Left colon (tissue), 2 donors: ENCODE results near the gene CXXC5. TPM values are rescaled to one million over a fixed set of nuclear protein-coding genes. Genes with fewer than 3 reads are reported as not detected.

Source experiments
- ATAC-seq: fragments of 200-7000 bp; cut with Tn5 transposase; one replicate; pipeline ENCODE4 v1.9.1; 2020; ENCODE audit warnings: mild to moderate bottlenecking, moderate library complexity
- DNase-seq, 2 donors: peaks; one replicate each; pipeline ENCODE4 v3.0.0-alpha.2; 2020
- intact Hi-C, 2 donors: fragments of 100-400 bp; cut with DNase I in 1 of 2; cut with micrococcal nuclease in 1 of 2; formaldehyde crosslinking; loops; one replicate each; pipeline versions ENCODE4 v1.11.2 to v1.14.0; 2022; cut with DNase I, micrococcal nuclease
- total RNA-seq, 2 donors: library from RNA; stranded (reverse); fragmentation: NEBNext Ultra II Directional; extraction: Animal tissue kit (Norgen Biotek cat#: 25700); gene quantifications; one replicate each; pipeline ENCODE4 v1.2.1, GENCODE V29; 2021
- donor health status: DM: no; HTN: no; CAD: no.
- donor health status: DM: yes; HTN: yes; CAD: no.

The CXXC5 gene
- total RNA-seq, 2 donors from 2014 or later, result 28.2 to 30.2 TPM

DNA sequence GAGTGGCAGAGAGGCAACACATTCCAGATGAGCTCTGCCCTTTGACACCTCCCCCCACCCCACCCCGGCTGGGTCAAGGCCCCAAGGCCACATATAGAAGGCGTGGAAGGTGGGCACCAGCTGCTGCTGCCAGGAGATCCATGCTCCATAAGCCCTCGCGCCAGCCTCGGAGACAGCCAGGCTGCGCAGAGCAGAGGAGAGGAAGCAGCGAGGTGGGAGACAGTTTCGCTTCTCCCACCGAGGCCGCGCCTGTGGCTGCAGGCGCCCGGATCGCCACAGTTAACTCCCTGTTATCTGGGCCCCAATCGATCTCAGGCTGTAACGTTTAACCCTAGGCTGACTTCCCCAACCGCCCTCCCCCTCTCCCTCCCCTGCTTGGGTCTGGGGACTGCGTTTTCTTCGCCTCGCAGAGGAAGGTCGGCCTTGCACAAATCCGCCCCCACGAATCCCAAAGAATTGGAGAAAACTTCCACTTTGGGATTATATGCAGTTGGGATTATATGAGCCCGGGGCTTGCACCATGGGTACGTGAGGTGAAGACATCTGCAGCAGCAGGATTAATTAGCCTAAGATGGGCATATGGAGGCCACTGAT is 1.1 kb upstream of the CXXC5 start:
- DNase-seq (peak; percentile 32 to 46), ATAC-seq (no peak)

DNA sequence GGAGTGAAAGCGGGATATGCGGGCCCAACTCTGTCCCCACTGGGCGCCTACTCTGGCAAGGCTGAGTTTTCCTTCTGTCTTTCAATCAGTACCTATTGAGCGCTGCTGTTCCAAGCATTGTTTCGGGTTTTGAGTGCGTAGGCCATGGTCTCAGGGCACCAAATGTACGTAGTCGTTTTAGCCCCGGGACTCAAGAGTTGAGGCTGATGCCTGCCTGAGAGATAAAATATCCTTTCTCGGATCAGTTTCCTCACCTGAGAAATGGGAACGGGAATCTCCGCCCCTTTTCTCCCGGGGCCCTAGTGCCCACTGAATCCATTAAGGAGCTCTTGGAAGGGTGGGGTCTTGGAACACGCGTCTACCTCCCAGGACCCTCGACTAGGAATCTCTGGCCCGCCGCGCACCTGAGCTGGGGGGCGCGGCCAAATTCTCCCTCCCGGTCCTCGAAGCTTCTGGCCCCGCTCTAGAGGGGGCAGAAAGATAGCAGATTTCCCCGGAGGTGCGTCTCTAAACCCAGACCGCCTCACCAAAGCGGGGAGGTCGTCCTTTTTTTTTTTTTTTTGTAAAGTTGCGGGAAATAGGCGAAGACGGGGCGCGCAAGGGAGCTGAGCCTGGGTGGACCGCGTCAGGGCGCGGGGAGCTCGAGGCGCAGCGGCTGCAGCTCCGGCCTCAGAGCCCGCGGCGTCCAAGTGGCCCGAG is 494 bp upstream of the CXXC5 start:
- DNase-seq (peak; percentile 31 to 37), ATAC-seq (no peak)
- intact Hi-C loops, result no loop called here

More for the DNA sequence above, 1.1 kb upstream of the CXXC5 start:
- intact Hi-C loops, result no loop called here

- DNase-seq (peak; percentile 39 to 62), ATAC-seq (peak; percentile 24)
- intact Hi-C loops, result no loop called here
These were observed 1.2 kb downstream of the CXXC5 start for GRCh38 chr5:139649082-139649991.

DNA sequence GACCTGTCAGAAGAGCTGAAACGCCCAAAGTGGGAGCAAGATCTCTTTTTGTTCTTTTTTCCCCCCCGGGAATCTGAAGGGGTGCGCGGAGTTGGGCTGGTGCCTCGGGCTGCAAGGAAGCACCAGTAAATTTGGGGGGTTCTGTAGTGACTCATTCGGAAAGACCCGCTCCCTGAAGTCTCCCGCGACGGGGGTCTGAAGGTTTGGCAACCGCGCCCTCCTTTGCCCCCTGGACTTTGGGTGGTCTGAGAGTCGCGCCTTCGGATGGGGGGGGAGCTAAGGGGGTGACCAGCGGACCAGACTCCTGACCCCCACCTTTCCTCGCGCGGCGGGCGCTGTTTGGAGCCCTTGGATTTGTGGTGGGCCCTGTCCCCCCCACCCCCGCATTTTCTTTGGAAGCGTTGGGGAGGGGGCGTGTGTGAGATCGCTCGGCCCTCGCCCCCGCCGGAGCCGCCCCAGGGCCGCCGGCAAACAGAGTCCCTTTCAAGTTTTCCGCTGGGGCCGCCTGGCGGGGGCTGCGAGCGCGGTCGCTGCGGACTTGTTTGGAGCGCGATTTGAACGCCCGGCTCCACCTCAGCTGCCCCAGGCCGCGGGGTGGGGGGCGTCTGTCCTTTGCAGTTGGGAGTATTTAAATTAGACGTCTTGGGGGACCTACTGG is 2.0 kb downstream of the CXXC5 start:
- DNase-seq, result peak; percentile 43 to 64
- ATAC-seq, result no peak
- intact Hi-C loops, result no loop called here

DNA sequence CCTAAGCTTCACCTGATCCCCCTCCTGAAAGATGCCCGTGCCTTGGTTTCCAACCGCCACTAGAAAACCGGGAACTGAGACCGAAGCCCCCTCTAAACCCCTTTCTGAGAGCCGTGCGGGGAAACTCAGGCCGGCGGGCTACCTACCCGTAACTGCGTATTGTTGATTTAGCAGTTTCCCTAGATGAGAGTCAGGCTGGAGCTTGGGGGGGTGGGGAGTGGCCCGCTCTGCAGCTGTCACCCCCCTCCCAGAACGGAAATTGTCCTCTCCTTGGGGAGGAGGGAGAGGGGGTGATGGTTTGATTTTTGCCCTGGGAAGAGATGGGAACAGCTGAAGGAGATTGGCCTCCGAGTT is 2.5 kb downstream of the CXXC5 start:
- ATAC-seq (peak; percentile 20), DNase-seq (peak; percentile 61 to 68)
- intact Hi-C loops, result no loop called here

DNA sequence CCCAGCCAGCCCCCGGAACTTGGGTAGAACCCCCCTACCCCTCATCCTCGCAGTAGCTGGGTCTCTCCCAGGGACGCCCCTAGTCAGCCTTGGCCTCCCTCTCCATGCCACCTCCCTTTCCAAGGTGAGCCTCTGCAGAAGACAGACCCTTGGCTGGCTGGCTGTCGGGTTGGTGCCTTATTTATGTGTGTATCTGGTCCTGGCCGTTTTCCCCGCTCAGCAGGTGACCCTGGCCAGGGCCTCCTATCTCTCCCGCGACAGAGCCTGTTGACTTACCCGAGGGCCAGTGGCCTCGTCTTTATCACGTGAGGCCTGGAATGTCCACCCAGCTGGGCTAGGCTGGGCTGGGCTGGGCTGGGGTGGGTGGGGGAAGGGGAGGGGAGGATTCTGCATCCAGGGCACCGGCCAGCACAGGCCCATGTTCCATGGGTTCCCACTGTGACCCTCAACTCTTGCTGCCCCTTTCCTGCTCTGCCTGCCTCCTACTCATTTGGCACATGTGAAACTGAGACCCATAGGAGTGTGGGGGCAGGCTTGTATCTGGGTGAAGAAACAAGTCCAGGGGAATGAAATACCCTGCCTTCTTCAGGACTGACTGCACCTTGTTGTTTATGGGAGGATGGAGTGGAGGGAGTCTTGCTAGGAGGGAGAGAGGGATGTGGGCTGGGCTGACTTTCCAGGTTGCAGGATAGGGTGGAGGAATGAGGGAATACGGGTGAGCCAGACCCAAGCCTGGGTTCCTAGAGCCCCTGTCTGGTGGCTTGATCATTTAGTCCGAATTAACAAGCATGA is 3.1 kb downstream of the CXXC5 start:
- DNase-seq (peak; percentile 47 to 74), ATAC-seq (peak; percentile 28)
- intact Hi-C loops, result no loop called here

- ATAC-seq (peak; percentile 5), DNase-seq (peak; percentile 83 to 85)
- intact Hi-C loops, result no loop called here
These were observed 4.0 kb downstream of the CXXC5 start for GRCh38 chr5:139651853-139652787.

DNA sequence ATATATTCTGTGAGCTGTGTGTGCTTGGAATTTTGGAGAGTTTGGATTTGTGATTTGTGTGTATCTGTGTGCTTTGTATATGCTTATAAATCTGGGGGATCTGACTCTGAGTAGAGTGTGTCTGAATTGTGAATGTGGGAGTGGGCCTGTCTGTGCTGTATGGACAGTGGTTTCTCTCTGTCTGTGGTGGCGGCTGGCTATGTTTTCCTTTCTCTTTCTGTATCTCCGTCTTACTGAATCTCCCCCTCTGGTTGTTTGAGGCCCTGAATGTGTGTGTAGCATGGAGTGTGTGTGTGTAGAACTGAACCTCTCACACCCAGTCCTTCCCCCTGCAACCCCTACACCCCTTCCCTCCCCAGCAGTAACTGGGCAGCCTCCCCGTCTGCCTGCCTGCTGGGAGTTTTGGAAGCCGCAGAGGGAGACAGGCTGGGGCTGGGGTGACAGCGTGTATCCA is 4.7 kb downstream of the CXXC5 start:
- ATAC-seq, result no peak
- intact Hi-C loops, result no loop called here
- DNase-seq, result no peak

- no peak for ATAC-seq
- intact Hi-C loops, result no loop called here
- DNase-seq, result no peak
These were observed 5.5 kb downstream of the CXXC5 start for GRCh38 chr5:139653616-139654015.

- intact Hi-C loops, result no loop called here
- ATAC-seq (no peak), DNase-seq (no peak)
These were observed 6.3 kb downstream of the CXXC5 start for GRCh38 chr5:139654464-139654863.

GRCh38 chr5:139654871-139655491 is 6.8 kb downstream of the CXXC5 start:
- ATAC-seq (no peak), DNase-seq (no peak)
- intact Hi-C loops, result no loop called here

DNA sequence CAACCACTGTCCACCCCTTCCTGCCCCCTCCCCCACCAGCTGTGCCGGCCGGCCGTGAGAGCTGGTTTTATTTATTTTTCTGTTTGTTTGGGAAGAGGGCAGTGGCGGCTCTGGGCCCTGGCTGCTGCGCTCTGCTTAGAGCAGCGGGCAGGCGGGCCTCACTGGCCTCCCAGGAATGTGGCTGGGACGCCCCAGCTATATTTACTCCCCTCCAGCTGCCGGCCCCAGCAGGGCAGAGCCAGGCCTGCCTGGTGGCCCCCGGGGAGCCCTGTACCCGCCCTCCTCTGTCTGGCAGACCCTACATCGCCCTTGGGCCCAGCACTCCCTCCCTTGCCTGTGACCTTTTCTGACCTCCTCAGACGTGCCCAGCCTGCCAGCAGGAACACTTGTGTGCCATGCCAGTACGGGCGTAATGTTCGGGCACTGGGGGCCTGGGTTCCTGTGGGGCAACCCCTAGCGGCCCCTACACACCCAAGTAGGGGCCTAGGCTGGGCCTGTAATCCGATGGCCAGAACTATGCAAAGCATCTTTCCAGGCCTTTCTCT is 7.7 kb downstream of the CXXC5 start:
- no peak for DNase-seq
- intact Hi-C loops, result no loop called here
- peak; percentile 31 for ATAC-seq

GRCh38 chr5:139657363-139658321 is 9.5 kb downstream of the CXXC5 start:
- DNase-seq, result no peak
- ATAC-seq, result no peak
- intact Hi-C loops, result no loop called here

DNA sequence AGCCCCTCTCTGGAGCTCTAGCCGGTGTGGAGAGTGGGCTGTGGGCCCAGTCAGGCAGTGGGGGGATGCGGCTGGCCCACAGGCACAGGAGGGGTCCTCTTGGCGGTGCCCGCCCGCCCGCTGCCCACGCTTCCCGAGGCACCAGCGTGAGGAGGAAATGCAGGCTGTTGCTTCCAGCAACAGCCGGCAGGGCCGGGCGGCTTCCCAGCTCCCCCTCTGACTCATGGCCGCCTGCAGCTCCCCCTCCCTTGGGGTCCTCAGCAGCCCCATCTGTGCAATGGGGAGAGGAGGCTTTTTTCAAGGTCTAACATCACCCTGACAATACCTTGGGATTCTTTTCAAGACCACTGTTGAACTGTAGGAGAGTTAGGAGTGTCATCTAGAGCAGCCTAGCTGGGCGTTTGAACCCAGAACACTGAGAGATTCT is 10.4 kb downstream of the CXXC5 start:
- intact Hi-C loops, result no loop called here
- ATAC-seq, result no peak
- no peak for DNase-seq

- DNase-seq (no peak), ATAC-seq (peak; percentile 31)
- intact Hi-C loops, result no loop called here
These were observed 10.9 kb downstream of the CXXC5 start for GRCh38 chr5:139658928-139659667.
